Stimulated activated naive CD4-positive, alpha-beta T cell treated with Interleukin-2 at 50 U/mL for 16 hours (primary cell): ENCODE results near the gene CGNL1.

Source experiments
- DNase-seq: peaks from one replicate; lab custom pipeline; 2025; lab: John Stamatoyannopoulos, UW

The CGNL1 gene

GRCh38 chr15:57548835-57549234 is 172.5 kb downstream of the CGNL1 start:
- DNase-seq, result no peak

GRCh38 chr15:57549935-57550334 is 173.6 kb downstream of the CGNL1 start:
- DNase-seq, result no peak

GRCh38 chr15:57550640-57551039 is 174.3 kb downstream of the CGNL1 start:
- no peak for DNase-seq

GRCh38 chr15:57551715-57552677 is 175.7 kb downstream of the CGNL1 start:
- DNase-seq, result no peak

GRCh38 chr15:57552678-57553334 is 176.5 kb downstream of the CGNL1 start:
- no peak for DNase-seq

GRCh38 chr15:57553526-57553925 is 177.2 kb downstream of the CGNL1 start:
- no peak for DNase-seq

- no peak for DNase-seq
Observed at GRCh38 chr15:57554063-57554811, 177.9 kb downstream of the CGNL1 start.

GRCh38 chr15:57554812-57555179 is 178.5 kb downstream of the CGNL1 start:
- DNase-seq, result no peak

- DNase-seq, result no peak
Observed at GRCh38 chr15:57555270-57555669, 179.0 kb downstream of the CGNL1 start.

- DNase-seq, result no peak
Observed at GRCh38 chr15:57556040-57556439, 179.7 kb downstream of the CGNL1 start.

GRCh38 chr15:57557267-57557666 is 181.0 kb downstream of the CGNL1 start:
- no peak for DNase-seq

- no peak for DNase-seq
Observed at GRCh38 chr15:57557810-57558209, 181.5 kb downstream of the CGNL1 start.

- DNase-seq, result peak; percentile 54
Observed at GRCh38 chr15:57559875-57560274, 183.6 kb downstream of the CGNL1 start.

GRCh38 chr15:57561041-57561711 is 184.9 kb downstream of the CGNL1 start:
- DNase-seq, result peak; percentile 45

- DNase-seq, result no peak
Observed at GRCh38 chr15:57562196-57562769, 186.0 kb downstream of the CGNL1 start.

GRCh38 chr15:57563416-57563815 is 187.1 kb downstream of the CGNL1 start:
- DNase-seq, result no peak

- no peak for DNase-seq
Observed at GRCh38 chr15:57565311-57565710, 189.0 kb downstream of the CGNL1 start.

- DNase-seq, result no peak
Observed at GRCh38 chr15:57566834-57567233, 190.5 kb downstream of the CGNL1 start.

GRCh38 chr15:57567891-57568290 is 191.6 kb downstream of the CGNL1 start:
- DNase-seq, result no peak

GRCh38 chr15:57568299-57568698 is 192.0 kb downstream of the CGNL1 start:
- DNase-seq, result no peak

GRCh38 chr15:57570340-57570739 is 194.0 kb downstream of the CGNL1 start:
- DNase-seq, result no peak

GRCh38 chr15:57570994-57571393 is 194.7 kb downstream of the CGNL1 start:
- DNase-seq, result no peak
